DND-41 (cell line): ENCODE results near the gene SPATS2L.

Experiments
- EZH2 ChIP-seq: IDR thresholded peaks from 3 replicates; pipeline ENCODE4 v1.6.1; 2012; ENCODE audit warnings: borderline replicate concordance, low read depth, mild to moderate bottlenecking, moderate library complexity, low read length, inconsistent platforms; ENCODE audit not compliant: severe bottlenecking
- TF ChIP-seq, protein P1 (sequence below): IDR thresholded peaks from 2 replicates; pipeline ENCODE4 v1.5.1; 2012; ENCODE audit warnings: borderline replicate concordance, low read length, moderate library complexity, mild to moderate bottlenecking; ENCODE audit not compliant: poor library complexity, severe bottlenecking; ENCODE audit errors: extremely low read depth

DNA sequence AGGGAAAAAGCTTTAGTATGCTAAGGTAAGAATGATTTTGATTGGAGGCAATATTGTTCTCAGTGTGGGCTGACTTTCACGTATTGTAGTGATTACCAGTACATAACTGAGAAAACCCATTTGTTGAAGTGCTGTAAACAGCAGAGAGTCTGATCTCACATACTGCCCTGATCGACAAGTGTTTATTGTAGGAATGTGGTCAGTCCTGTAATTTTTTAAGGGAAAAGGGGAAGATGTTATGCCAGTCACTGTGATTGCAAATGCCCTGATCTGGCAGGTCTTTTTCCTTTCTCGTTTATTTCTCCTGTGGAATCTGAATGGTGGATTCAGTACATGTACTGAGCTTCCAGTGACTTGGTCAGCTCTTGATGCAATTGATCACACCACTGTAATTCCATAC, 11.5 kb downstream of the SPATS2L start:
- TF ChIP-seq, protein P1, sequence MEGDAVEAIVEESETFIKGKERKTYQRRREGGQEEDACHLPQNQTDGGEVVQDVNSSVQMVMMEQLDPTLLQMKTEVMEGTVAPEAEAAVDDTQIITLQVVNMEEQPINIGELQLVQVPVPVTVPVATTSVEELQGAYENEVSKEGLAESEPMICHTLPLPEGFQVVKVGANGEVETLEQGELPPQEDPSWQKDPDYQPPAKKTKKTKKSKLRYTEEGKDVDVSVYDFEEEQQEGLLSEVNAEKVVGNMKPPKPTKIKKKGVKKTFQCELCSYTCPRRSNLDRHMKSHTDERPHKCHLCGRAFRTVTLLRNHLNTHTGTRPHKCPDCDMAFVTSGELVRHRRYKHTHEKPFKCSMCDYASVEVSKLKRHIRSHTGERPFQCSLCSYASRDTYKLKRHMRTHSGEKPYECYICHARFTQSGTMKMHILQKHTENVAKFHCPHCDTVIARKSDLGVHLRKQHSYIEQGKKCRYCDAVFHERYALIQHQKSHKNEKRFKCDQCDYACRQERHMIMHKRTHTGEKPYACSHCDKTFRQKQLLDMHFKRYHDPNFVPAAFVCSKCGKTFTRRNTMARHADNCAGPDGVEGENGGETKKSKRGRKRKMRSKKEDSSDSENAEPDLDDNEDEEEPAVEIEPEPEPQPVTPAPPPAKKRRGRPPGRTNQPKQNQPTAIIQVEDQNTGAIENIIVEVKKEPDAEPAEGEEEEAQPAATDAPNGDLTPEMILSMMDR, result no peak
- no peak for TF ChIP-seq EZH2
